Activated naive CD4-positive, alpha-beta T cell treated with Interleukin-2 at 50 U/mL for 16 hours (primary cell): ENCODE measurements around the gene RTN4IP1.
"Not testable (repeated sequence)": the region's sequence is repeated elsewhere in the genome, so short reads cannot be mapped to it uniquely, and the experiment has no call there.

ENCODE experiments used
- DNase-seq: peaks from one replicate; pipeline ENCODE4 v3.0.0-alpha.2; 2020

The RTN4IP1 gene

DNA sequence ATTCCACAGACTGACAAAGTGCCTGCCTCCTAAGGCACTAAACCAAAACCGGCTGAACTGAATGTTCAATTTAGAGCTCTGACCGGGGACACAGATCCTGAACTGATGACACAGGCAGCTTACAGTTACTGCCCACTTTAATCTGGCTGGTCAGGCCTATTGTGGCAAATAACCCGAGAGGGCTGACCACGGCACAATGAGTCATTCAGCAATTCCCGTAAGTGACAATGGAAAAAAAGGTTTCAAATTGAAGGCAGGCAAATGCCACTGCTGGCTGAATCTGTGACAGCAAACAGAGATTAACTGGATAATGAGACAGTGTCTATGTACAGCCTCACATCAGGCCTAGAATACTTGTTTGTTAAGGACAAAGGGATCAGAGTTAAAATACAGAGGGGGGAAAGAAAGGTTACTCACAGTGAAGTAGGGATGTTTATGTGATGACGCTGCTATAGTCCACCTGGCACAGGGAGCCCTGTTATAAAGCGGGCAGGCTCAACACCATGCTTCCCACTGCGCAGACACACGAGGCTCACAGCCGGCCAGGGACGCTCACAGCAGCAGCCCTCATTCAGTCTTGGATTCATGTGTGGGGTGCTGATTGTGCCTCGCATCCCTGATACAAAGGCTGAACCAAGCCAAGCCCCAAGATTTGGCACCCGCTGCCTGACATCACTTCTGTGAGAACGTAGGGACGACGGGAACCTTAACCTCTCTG lies 54.4 kb downstream of the RTN4IP1 start:
- DNase-seq, result no peak

DNA sequence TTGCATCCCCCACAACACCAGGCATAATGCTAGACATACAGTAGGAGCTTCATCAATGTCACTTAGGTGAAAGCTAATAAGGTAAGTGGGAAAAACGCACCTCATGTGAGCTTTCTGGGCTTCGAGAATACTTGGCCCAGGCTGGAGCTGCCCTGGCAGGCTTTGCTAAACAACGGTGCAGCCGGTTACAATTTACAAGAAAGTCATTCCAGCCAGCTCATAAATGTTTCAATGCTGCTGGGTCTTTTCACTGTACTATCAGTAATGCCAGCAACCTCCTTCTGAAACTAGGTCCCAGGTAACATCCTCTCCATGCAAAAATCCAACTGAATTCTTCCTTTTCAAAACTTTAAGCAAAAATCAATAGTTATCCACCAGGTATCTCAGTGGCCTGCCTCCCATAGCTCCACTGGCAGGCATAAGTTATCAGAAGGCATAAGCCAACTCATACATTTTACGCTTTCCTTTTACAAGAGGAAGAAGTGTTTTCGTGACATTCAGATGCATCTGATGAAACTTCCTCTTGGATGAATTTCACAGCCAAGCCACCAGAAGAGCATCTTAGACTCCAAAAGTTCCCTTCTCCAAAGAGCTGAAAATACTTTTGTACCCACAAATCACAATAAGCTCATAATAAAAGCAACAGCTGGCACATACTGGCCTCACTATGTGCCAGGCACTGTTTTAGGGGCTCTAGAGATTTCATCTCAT lies 56.3 kb downstream of the RTN4IP1 start:
- DNase-seq, result no peak

DNA sequence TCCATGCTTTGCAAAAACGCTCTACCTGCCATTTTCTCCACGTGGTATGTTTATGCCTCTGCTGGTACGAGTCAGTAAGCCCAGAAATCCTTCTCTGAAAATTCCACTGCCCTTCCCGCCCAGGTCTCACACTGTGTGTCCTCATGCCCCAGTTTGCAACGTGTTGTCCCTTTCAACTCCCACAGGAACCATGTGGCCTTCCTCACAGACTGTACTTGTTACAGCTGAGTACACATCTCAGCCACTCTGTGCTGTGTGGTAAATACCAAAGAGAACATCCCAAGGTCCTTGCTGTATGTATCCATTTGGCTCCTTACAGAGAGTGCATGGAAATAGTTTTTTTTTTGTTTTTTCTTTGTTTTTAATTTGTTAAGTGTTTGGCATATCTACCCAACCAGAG lies 56.9 kb downstream of the RTN4IP1 start:
- DNase-seq, result no peak

DNA sequence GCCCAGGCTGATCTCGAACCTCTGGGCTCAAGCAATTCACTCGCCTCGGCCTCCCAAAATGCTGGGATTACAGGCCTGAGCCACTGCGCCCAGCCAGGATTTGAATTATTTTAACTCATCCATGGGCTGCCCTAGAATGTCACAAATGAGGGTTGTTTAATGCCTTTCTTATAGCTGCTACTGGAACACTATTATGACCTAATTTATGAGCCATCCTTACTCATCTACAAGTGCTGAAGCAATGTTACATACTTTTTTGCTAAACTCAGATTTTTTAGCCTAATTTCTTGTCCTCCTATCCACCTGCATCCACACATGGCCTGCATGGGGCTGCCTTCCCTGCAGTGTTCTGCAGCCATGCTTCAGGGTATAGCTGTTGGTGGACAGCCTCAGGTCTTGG lies 59.9 kb downstream of the RTN4IP1 start:
- no peak for DNase-seq

- no peak for DNase-seq
Observed at GRCh38 chr6:106568530-106568929, 60.8 kb downstream of the RTN4IP1 start.

DNA sequence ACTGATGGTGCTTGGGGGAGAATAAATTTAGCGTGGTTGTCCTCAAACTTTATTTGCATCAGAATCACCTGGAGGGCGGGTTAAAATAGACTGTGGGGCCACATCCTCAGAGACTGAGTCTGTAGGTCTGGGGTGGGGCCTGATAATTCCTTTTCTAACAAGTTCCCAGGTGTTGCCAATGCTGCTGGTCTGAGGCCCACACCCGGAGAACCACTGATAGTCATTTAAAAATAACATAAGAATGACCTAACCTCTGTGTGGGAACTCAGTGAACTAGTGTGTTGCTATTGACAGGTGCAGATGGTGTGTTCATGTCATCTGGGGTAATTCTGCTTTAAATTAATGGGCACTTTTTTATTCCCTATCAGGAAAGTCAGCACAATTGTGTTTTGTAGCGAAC lies 64.8 kb downstream of the RTN4IP1 start:
- no peak for DNase-seq

DNA sequence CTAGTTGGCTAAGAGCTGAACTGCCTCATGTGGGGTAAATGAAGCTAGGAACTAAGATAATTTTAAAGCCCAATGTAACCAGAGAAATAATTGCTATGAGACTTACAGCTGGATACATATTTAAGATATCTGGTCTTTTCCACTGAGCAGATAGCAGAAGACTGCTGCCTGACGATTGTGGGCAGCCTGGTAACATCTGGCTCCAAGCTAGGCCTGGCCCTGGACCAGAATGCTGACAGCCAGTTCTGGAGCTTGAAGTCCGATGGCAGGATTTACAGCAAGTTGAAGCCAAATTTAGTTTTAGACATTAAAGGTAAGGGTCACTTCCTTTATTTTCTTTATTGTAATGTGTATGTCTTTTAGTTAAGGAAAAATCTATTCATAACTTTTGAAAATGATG lies 65.7 kb downstream of the RTN4IP1 start:
- DNase-seq, result no peak

DNA sequence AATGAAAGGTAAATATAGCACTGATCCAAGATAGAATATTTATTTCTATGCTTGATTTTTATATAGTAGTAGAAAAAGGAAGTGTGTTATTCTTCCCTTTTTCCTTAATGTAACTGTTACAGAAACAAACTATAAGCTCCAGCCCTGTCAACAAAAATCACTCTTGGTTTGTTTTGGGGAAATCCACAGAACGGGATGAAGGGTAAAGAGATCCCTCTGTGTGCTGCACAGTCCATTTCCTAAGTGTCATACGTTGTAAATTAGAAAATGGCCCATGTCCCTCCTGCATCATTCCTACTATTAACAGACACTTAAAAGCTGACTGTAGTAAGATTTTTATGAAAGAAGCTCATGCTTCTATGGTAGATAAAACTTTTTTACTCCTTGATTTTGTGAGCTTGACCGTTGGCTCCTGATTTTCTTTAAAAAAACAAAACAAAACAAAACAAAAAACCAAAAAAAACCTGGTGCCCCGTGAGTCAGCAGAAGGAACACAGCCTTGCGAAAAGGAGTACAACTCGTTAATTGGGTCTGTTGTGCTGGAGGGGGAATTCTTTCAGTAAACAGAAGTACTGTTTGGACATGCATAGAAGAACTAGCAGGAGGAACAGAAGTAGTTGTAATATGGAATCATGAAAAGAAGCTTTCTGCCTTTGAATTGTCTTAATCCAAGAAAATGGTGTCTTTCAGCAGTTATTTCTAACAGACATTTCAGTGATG lies 67.5 kb downstream of the RTN4IP1 start:
- no peak for DNase-seq

DNA sequence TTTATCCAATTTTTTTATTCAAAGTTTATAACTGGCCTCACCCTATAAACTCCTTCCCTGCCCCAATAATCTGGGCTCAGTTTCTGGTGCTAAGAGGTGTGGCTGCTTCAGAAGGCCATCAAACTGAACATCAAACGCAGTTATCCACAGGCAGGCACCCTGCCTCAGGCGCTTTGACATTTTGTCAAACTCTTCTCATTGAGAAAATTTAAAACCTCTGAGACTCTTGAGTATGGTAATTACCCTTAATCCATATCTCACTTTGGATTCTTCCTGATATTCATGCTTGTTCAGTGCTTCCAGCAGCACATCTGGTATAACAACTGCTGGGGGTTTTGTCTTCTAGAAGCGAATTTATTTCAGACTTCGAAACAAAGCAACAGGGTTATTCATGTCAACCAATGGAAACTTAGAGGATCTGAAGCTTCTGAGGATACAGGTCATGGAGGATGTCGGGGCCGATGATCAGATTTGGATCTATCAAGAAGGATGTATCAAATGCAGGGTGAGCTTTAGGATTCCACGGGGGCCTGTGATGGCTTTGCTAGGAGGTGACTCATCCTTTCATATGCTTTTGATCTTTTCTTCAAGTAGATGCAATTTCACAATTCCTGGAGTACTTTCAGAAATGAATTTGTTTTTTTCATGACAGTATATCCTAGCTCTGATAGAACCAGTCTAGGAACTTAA lies 68.2 kb downstream of the RTN4IP1 start:
- DNase-seq, result no peak

- not testable (repeated sequence) for DNase-seq
Observed at GRCh38 chr6:106559659-106560058, 69.6 kb downstream of the RTN4IP1 start.

DNA sequence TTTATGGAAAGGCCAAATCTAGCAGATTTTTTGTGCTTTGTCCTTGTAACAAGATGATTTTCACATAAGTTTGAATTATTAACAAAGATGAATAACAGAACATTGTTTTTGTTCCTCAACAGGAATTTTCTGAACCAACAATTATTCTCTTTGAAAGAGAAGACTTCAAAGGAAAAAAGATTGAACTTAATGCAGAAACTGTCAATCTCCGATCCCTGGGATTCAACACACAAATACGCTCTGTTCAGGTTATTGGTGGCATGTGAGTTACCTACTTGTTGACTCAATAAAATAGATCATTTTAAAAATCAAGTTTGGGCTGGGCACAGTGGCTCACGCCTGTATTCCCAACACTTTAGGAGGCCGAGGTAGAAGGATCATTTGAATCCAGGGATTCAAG lies 70.9 kb downstream of the RTN4IP1 start:
- no peak for DNase-seq

GRCh38 chr6:106557837-106558236 lies 71.5 kb downstream of the RTN4IP1 start:
- no peak for DNase-seq

DNA sequence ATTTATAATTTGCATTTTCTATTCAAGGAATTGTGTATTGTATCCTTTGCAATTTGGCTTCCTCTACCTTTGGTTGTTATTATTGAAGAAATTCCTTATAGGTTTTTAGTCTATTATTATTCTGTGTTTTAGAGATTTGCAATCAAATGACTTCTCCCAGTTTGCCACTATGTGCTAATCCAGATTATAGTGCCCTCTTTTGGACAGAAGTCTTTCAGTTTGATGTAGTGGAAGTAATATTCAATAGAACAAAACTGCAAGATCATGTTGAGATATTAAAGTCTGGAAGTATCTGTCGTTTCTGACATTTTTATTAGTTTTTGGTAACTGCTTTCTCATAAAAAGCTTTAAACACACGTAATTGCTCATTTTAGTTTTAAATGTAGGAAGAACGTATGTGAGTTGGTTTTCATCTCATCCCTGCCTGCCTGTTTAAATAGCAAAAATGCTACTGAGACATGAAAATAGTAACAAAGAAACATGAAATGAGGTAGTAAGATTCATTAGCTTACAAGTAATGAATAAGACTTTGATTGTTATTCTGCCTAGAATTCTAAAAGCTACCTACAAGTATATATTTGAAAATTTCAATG lies 72.8 kb downstream of the RTN4IP1 start:
- DNase-seq, result no peak

DNA sequence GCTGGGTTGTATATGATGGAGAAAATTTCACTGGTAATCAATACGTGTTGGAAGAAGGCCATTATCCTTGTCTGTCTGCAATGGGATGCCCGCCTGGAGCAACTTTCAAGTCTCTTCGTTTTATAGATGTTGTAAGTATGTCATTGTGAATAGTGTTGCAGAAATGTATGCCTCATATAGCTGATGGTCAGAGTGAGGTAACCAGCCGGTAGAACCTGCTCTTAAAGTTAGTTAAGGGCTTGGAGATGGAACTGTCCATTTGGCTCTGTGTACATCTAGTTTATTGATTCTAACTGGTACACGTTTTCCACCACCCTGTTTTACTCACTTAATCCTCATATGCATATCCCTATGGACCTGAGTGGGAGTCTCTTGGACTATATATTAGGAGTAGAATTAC lies 73.5 kb downstream of the RTN4IP1 start:
- DNase-seq, result no peak

DNA sequence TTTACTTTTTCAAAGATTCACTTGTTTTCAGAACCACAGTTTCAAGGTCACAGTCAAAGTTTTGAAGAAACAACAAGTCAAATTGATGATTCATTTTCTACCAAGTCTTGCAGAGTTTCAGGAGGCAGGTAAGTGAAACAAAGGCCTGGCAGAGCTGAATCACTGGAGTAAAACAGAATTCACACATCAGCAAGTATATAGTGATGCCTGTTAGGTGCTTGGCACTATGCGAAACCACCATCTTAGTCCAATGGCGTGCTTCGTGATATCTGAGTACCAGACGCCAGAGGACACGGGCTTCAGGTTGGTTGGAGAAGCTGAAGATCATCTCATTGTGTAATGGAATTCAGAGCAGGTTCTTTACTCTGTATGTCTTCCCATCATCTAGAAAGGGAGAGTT lies 75.9 kb downstream of the RTN4IP1 start:
- peak; percentile 50 for DNase-seq

GRCh38 chr6:106551155-106551554 lies 78.1 kb downstream of the RTN4IP1 start:
- DNase-seq, result no peak

GRCh38 chr6:106549521-106549920 lies 79.8 kb downstream of the RTN4IP1 start:
- no peak for DNase-seq

DNA sequence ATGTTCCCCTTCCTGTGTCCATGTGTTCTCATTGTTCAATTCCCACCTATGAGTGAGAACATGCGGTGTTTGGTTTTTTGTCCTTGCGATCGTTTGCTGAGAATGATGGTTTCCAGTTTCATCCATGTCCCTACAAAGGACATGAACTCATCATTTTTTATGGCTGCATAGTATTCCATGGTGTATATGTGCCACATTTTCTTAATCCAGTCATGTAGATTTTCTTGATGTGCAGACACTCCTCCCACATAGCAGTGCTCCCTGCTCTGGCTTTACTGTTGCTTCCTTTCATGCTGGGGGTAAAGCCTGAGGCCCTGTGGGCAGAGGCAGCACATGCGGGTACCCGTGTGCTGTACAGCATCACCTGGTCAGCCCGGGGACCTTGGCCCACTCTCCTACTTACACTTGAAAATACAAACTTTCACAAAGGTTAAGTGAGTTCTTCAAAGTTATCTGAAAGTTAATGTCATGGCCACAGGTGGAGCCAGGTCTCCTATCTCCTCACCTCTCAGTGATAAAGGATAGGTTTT lies 80.3 kb downstream of the RTN4IP1 start:
- not testable (repeated sequence) for DNase-seq

DNA sequence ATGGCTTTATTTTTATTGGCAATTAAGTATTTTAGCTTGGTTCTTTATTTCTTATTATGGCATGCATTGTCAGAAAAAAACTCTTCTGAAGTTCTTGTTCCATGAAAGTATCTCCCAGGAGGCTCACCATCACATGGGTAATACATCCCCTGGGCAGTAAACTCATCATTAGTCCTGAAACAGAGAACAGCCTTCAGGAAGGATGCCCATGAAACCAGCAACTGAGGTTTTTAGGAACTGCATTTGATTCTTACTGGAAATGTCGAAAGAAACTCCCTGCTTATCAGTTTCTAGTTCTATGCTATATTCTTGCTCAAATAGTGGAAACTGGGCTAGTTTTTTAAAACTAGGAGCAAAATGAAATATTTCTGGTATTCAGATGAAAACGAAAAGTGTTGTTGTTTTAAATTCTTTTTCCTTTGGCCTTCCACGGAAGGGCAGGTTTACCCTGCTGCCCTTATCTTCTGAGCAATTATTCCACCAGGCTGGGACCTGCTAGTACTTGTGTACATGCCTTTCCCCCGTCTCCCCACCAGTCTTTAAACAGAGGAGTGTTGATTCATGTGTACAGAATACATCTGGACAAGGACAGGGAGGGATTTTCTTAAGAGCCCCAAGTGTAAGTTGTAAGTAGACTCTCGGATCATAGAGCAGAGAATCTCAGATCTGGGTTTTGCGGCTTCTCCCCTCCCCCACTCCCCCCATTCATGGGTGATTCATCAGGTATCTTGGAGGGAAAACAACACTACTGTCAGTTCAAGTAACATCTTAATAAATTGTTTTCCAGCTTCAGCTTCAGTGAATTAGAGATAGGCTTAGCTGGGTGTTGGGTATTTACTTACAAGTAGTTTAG lies 81.5 kb downstream of the RTN4IP1 start:
- peak; percentile 46 for DNase-seq

DNA sequence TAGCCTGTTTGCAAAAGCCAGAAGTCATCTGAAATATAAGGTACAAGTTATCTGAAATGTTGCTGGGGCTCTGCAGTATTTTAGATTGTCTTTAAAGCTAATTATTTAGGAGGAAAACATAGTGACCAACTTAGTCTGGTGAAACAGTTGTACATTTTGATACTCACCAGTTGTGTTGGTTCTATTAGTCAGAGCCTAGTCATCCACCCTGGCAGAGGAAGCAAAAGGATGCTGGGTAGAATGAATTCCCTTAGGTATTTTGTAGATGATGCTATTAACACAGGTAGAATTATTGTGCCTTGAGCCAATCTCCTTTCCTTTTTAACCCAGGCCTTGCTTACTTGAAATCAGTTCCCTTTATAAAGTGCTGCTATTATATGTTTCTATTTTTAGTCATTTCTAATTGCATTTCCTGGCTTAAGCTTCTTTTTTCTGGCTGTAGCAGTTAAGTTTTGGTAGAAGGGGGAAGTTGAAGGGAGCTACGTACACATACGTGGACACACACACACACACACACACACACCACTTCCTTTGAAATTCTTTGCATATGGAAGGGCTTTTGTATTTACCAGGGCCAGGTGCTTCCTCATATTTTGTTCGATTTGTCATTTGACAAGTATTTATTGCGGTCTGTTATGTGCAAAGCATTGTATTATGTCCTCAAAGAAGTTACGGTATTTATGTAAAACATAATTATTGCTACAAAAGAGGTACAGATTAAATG lies 82.4 kb downstream of the RTN4IP1 start:
- DNase-seq, result no peak

- no peak for DNase-seq
Observed at GRCh38 chr6:106546261-106546690, 83.0 kb downstream of the RTN4IP1 start.
